ENCODE data around the gene MBD5.

- TF ChIP-seq CTCF (IDR thresholded peaks at IDR 0.05): no peak
- no peak for TF ChIP-seq POLR2A (IDR thresholded peaks at IDR 0.05)
Observed at GRCh38 chr2:148513427-148513826, 492.5 kb downstream of the MBD5 start.
